A673 (cell line): ENCODE results near the gene H6PD. TPM values are rescaled to one million over a fixed set of nuclear protein-coding genes. Genes with fewer than 3 reads are reported as not detected.

Experiments
- BruUV-seq: library from RNA; stranded (reverse); fragments of 400-500 nt; replicated peaks from 2 replicates; lab custom pipeline; 2021; lab: Mats Ljungman, UMichigan
- CTCF ChIA-PET: fragments of 300-600 bp; sonication (Branson Sonifier 250); formaldehyde crosslinking; loops from one replicate; lab custom pipeline; 2022; ENCODE audit warnings: antibody characterized with exemption; lab: Charles Lee
- POLR2A ChIA-PET: fragments of 300-600 bp; sonication (Branson Sonifier 250); formaldehyde crosslinking; loops from one replicate; lab custom pipeline; 2022; ENCODE audit warnings: antibody characterized with exemption; ENCODE audit not compliant: low non-redundant PET; lab: Charles Lee
- DNase-seq: peaks from one replicate; pipeline ENCODE4 v3.0.0-alpha.2; 2015; ENCODE audit warnings: low spot score
- H3K27ac ChIP-seq: fragments of 200-600 bp; sonication (generic); 2 replicates; pipeline ENCODE4 v1.5.1; 2016; ENCODE audit warnings: mixed run types, low read depth, mild to moderate bottlenecking, mixed read lengths, antibody characterized with exemption, low read length; ENCODE audit not compliant: poor library complexity, severe bottlenecking
- H3K27me3 ChIP-seq: fragments of 200-600 bp; sonication (generic); replicated peaks from 2 replicates; pipeline ENCODE4 v1.6.1; 2017; ENCODE audit warnings: mixed run types, low read depth, mild to moderate bottlenecking, mixed read lengths, antibody characterized with exemption, low read length; ENCODE audit not compliant: insufficient read depth, poor library complexity
- H3K36me3 ChIP-seq: fragments of 200-600 bp; sonication (generic); 2 replicates; pipeline ENCODE4 v1.6.1; 2016; ENCODE audit warnings: mixed run types, mild to moderate bottlenecking, mixed read lengths, antibody characterized with exemption, low read length; ENCODE audit not compliant: insufficient read depth, poor library complexity, severe bottlenecking
- H3K4me1 ChIP-seq: fragments of 200-600 bp; sonication (generic); 2 replicates; pipeline ENCODE4 v1.6.1; 2017; ENCODE audit warnings: mixed run types, mild to moderate bottlenecking, mixed read lengths, antibody characterized with exemption, low read length; ENCODE audit not compliant: insufficient read depth, poor library complexity, severe bottlenecking
- H3K4me3 ChIP-seq: fragments of 200-600 bp; sonication (generic); 2 replicates; pipeline ENCODE4 v1.5.1; 2016; ENCODE audit warnings: low read depth, mixed run types, mild to moderate bottlenecking, mixed read lengths, low read length; ENCODE audit not compliant: poor library complexity, severe bottlenecking
- H3K9me3 ChIP-seq: fragments of 200-600 bp; sonication (generic); 2 replicates; pipeline ENCODE4 v1.6.1; 2016; ENCODE audit warnings: mixed run types, low read depth, mild to moderate bottlenecking, mixed read lengths, antibody characterized with exemption, low read length; ENCODE audit not compliant: poor library complexity, severe bottlenecking
- CTCF ChIP-seq: fragments of 300-800, 200-600 bp; sonication (generic); conservative IDR thresholded peaks from 2 replicates; pipeline ENCODE4 v1.5.1; 2017; ENCODE audit warnings: low read depth, mild to moderate bottlenecking, antibody characterized with exemption, low read length, moderate library complexity, mixed read lengths
- EZH2 ChIP-seq: fragments of 200-600 bp; sonication (generic); IDR thresholded peaks from 2 replicates; pipeline ENCODE4 v1.6.1; 2017; ENCODE audit warnings: borderline replicate concordance, low read depth, mild to moderate bottlenecking, mixed read lengths, antibody characterized with exemption, low read length; ENCODE audit not compliant: poor library complexity, severe bottlenecking
- intact Hi-C: fragments of 100-400 bp; cut with micrococcal nuclease; formaldehyde crosslinking; loops from one replicate; pipeline ENCODE4 v1.10.0; 2022; ENCODE audit not compliant: unreplicated experiment
- total RNA-seq: library from RNA; stranded (reverse); gene quantifications from 2 replicates; pipeline ENCODE4 v1.2.3, GENCODE V29; 2021

Gene H6PD
- total RNA-seq, 1 experiment from 2014 or later: 6.2 TPM

- Histone ChIP-seq H3K4me3 (no peak overlapping the region), H3K36me3 (no peaks in the 10 kb centered on the region), H3K27me3 (no peaks in the 10 kb centered on the region), H3K9me3 (no peaks in the 10 kb centered on the region), H3K27ac (no peak overlapping the region), H3K4me1 (no peaks in the 10 kb centered on the region)
- no peak for DNase-seq
- TF ChIP-seq CTCF (no peak), EZH2 (no peak)
- POLR2A ChIA-PET: no interaction called here
- intact Hi-C loops: no loop called here
- CTCF ChIA-PET: no interaction called here
- BruUV-seq: no TSS peak
These were observed 76.9 kb downstream of the H6PD start for GRCh38 chr1:9311479-9311878.

- Histone ChIP-seq H3K27ac (no peak overlapping the region), H3K4me3 (no peak overlapping the region), H3K4me1 (no peaks in the 10 kb centered on the region), H3K36me3 (no peaks in the 10 kb centered on the region), H3K9me3 (no peaks in the 10 kb centered on the region), H3K27me3 (no peaks in the 10 kb centered on the region)
- BruUV-seq: no TSS peak
- TF ChIP-seq CTCF (no peak), EZH2 (no peak)
- ChIA-PET POLR2A (no interaction called here), CTCF (no interaction called here)
- no peak for DNase-seq
- intact Hi-C loops: no loop called here
These were observed 77.7 kb downstream of the H6PD start for GRCh38 chr1:9312168-9312720.

GRCh38 chr1:9313576-9313975, 79.0 kb downstream of the H6PD start:
- no peak for DNase-seq
- Histone ChIP-seq H3K27me3 (no peaks in the 10 kb centered on the region), H3K36me3 (no peaks in the 10 kb centered on the region), H3K4me1 (no peaks in the 10 kb centered on the region), H3K9me3 (no peaks in the 10 kb centered on the region), H3K27ac (no peak overlapping the region), H3K4me3 (no peak overlapping the region)
- intact Hi-C loops: no loop called here
- TF ChIP-seq EZH2 (no peak), CTCF (no peak)
- no TSS peak for BruUV-seq
- ChIA-PET CTCF (no interaction called here), POLR2A (no interaction called here)
